ENCODE results near the gene SPEF2. TPM values are rescaled to one million over a fixed set of nuclear protein-coding genes. Genes with fewer than 3 reads are reported as not detected.
A peak's percentile ranks its signal among the peaks of the same experiment; 100 is the strongest.

Gene SPEF2
- total RNA-seq, 5 donors from 2014 or later (not counting 1 experiment from before 2014, with no cell fraction given): 6.0 to 12.3 (median 11.3) TPM

GRCh38 chr5:35828082-35828598, 210.5 kb downstream of the SPEF2 start:
- H3K9me3 ChIP-seq: no peaks in the 10 kb centered on the region
- no peaks in the 10 kb centered on the region for H3K36me3 ChIP-seq (ENCODE audit: control insufficient read depth in 2 of 2, extremely low read depth in 1 of 2, insufficient read depth in 1 of 2, low read length in 1 of 2)
- peak overlapping the region; percentile 97 to 99 for H3K27ac Mint-ChIP-seq
- no peaks in the 10 kb centered on the region for H3K27me3 Mint-ChIP-seq
- WGBS (ENCODE audit: insufficient coverage): no CpG with 5 or more reads among the region's 4 CpGs
- no peaks in the 10 kb centered on the region for H3K27me3 ChIP-seq (replicated peaks in 1 of 2; ENCODE audit: control insufficient read depth in 2 of 2, extremely low read depth in 1 of 2, insufficient read depth in 2 of 2, low read length in 1 of 2)
- peaks cover 94 to 97% (median 94%) of the 10 kb centered on the region in 3 donors for H3K4me1 Mint-ChIP-seq
- DNase-seq (no peak), ATAC-seq (replicated peaks in 1 of 4) (no peak)
- H3K4me3 Mint-ChIP-seq: peak overlapping the region in 1 of 3 donors; percentile 15
- CTCF ChIA-PET: no interaction called here
- H3K4me1 ChIP-seq (ENCODE audit: control insufficient read depth in 1 of 2, extremely low read depth in 1 of 2, insufficient read depth in 2 of 2, low read length in 2 of 2): peaks cover 57 to 72% of the 10 kb centered on the region in 2 experiments
- peaks cover 4% of the 10 kb centered on the region for H3K36me3 Mint-ChIP-seq
- H3K9me3 Mint-ChIP-seq: no peaks in the 10 kb centered on the region
- H3K27ac ChIP-seq (ENCODE audit: low read length): peak overlapping the region; percentile 38
- POLR2A ChIA-PET: interaction anchor here (0.6 to 1.5 kb wide), 3 partner anchors 8 to 26 kb away, joined by 4 to 5 read pairs (median 4); no protein-coding TSS in a partner anchor
- no peak overlapping the region for H3K4me3 ChIP-seq (ENCODE audit: control insufficient read depth in 1 of 2, extremely low read depth in 1 of 2, low read length in 1 of 2)

DNA sequence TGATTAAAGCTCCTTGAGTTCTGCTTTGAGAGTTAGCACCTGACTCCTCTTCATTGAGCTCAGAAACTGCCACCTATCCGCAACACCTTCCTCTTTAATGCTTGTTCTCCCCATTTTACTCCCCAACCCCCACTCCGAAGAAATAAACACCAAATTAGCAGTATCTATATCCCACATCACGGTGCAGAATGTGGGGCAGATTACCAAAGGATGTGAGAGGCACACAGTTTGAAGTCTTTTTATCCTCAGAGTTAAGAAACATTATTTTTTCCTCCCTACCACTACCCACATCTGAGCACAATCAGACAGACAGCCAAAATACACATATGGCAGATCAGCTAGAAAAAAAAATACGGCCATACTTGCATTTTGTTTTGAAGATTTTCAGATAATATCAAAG, 212.9 kb downstream of the SPEF2 start:
- Histone ChIP-seq H3K9me3 (no peaks in the 10 kb centered on the region), H3K27me3 (replicated peaks in 1 of 2; ENCODE audit: control insufficient read depth in 2 of 2, extremely low read depth in 1 of 2, insufficient read depth in 2 of 2, low read length in 1 of 2) (no peaks in the 10 kb centered on the region), H3K4me3 (ENCODE audit: control insufficient read depth in 1 of 2, extremely low read depth in 1 of 2, low read length in 1 of 2) (no peak overlapping the region), H3K27ac (ENCODE audit: low read length) (peak overlapping the region; percentile 66), H3K36me3 (ENCODE audit: control insufficient read depth in 2 of 2, extremely low read depth in 1 of 2, insufficient read depth in 1 of 2, low read length in 1 of 2) (no peaks in the 10 kb centered on the region), H3K4me1 (ENCODE audit: control insufficient read depth in 1 of 2, extremely low read depth in 1 of 2, insufficient read depth in 2 of 2, low read length in 2 of 2) (peaks cover 42 to 69% of the 10 kb centered on the region in 2 experiments)
- no peaks in the 10 kb centered on the region for H3K9me3 Mint-ChIP-seq
- peak; percentile 87 to 95 (median 90) for ATAC-seq (replicated peaks in 1 of 4)
- 41% methylated on average over 3 of the region's 4 CpGs for WGBS (ENCODE audit: insufficient coverage)
- peak overlapping the region; percentile 91 to 99 for H3K27ac Mint-ChIP-seq
- CTCF ChIA-PET: interaction anchor here (0.8 to 2.4 kb wide), 12 partner anchors 9 to 94 kb away, joined by 3 to 17 read pairs (median 4); no protein-coding TSS in a partner anchor
- DNase-seq: peak in 31 of 35 experiments; percentile 24 to 80 (median 53)
- no peaks in the 10 kb centered on the region for H3K36me3 Mint-ChIP-seq
- POLR2A ChIA-PET: interaction anchor here (0.5 to 1.8 kb wide), 10 partner anchors 9 to 32 kb away, joined by 3 to 40 read pairs (median 7); partner anchors contain the start of gene IL7R (in 1 of the 2)
- no peaks in the 10 kb centered on the region for H3K27me3 Mint-ChIP-seq
- H3K4me1 Mint-ChIP-seq: peaks cover 92 to 94% (median 92%) of the 10 kb centered on the region in 3 donors
- peak overlapping the region; percentile 32 to 57 (median 40) for H3K4me3 Mint-ChIP-seq

- POLR2A ChIA-PET: interaction anchor here (0.8 to 1.7 kb wide), 6 partner anchors 9 to 30 kb away, joined by 3 to 10 read pairs (median 4); no protein-coding TSS in a partner anchor
- peak overlapping the region; percentile 66 for H3K27ac ChIP-seq (ENCODE audit: low read length)
- no peaks in the 10 kb centered on the region for H3K27me3 ChIP-seq (replicated peaks in 1 of 2; ENCODE audit: control insufficient read depth in 2 of 2, extremely low read depth in 1 of 2, insufficient read depth in 2 of 2, low read length in 1 of 2)
- Mint-ChIP-seq H3K4me1 (peaks cover 90 to 94% (median 92%) of the 10 kb centered on the region in 3 donors), H3K27ac (peak overlapping the region; percentile 98 to 99), H3K4me3 (peak overlapping the region; percentile 29 to 50 (median 50)), H3K9me3 (no peaks in the 10 kb centered on the region), H3K36me3 (no peaks in the 10 kb centered on the region), H3K27me3 (no peaks in the 10 kb centered on the region)
- no peak for DNase-seq
- no peaks in the 10 kb centered on the region for H3K9me3 ChIP-seq
- CTCF ChIA-PET: interaction anchor here (0.6 to 1.5 kb wide), 6 partner anchors 10 to 1558 kb away, joined by 3 to 7 read pairs (median 4); no protein-coding TSS in a partner anchor
- H3K4me3 ChIP-seq (ENCODE audit: control insufficient read depth in 1 of 2, extremely low read depth in 1 of 2, low read length in 1 of 2): no peak overlapping the region
- no peaks in the 10 kb centered on the region for H3K36me3 ChIP-seq (ENCODE audit: control insufficient read depth in 2 of 2, extremely low read depth in 1 of 2, insufficient read depth in 1 of 2, low read length in 1 of 2)
- peaks cover 35 to 67% of the 10 kb centered on the region in 2 experiments for H3K4me1 ChIP-seq (ENCODE audit: control insufficient read depth in 1 of 2, extremely low read depth in 1 of 2, insufficient read depth in 2 of 2, low read length in 2 of 2)
- WGBS (ENCODE audit: insufficient coverage): no CpG with 5 or more reads among the region's 2 CpGs
- ATAC-seq (replicated peaks in 1 of 4): no peak
These were observed 215.1 kb downstream of the SPEF2 start for GRCh38 chr5:35832762-35833161.

DNA sequence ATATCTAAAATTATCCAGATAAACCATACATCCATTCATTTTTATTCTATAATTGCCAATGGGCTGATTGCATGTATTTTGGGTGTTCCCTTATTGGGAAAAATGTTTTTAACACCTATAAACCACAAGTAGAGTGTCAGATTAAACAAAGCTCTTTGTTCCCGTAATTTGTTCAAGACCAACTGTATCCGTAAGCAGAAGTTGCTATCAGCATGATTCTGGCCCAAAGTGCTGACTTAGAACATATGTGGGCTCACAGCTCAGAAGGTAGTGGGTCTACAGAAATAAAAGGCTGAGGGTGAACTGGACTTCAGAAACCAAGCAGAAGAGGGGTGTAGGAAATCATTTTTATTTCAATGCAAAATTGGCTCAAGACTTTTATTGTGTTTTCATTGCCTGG, 215.6 kb downstream of the SPEF2 start:
- H3K27ac Mint-ChIP-seq: peak overlapping the region; percentile 98 to 99
- WGBS (ENCODE audit: insufficient coverage): 29% methylated on average over 1 of the region's 2 CpGs

DNA sequence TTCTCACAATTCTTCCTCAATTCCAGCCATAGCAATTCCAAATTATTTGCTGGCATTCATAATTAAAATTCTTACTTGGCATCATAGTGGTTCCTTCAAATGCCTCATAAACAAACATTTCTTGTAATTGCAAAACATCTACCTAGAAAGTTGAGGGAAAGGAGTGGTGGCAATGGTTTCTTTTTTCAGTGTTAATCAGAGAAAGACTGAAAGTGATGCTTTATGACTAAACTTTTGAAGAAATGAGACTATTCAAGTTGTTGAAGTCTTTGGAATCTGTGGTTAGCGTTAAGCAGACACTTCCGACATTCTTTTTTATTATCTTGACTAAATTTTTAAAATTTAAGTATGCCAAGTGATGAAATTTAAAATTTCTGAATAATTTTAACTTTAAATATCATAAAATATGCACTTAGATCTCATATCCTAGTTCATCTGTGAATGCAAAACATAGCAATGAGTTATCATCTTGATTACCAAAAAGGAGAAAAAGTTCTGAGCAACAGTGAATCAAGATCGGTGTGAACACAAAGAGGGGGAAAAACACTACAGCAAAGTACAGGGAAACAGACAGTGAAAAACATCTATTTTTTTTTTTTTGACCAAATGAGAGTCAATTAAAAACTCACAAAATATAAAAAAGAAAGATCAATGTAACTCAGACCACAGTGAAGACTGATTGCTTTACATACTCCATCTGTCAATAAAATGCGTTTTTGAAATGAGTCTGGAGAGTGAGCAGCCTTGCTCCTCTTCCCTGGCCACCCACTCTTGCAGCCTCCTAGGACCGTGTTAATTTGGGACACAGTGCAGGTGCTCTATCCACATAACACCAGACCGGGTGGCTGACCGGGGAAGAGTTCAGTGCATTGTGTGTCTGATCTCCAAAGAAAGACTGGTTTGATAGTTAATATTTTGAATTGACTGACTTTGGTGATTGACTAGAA, 218.4 kb downstream of the SPEF2 start:
- no peak for DNase-seq
- ChIA-PET CTCF (interaction anchor here in 1 of 2 donors (0.6 kb wide), 1 partner anchor 746 kb away, joined by 6 read pairs; no protein-coding TSS in a partner anchor), POLR2A (interaction anchor here in 1 of 2 donors (0.8 to 1.1 kb wide), 2 partner anchors 14 to 18 kb away, joined by 3 to 4 read pairs; no protein-coding TSS in a partner anchor)
- no peaks in the 10 kb centered on the region for H3K27me3 Mint-ChIP-seq
- H3K36me3 Mint-ChIP-seq: no peaks in the 10 kb centered on the region
- Histone ChIP-seq H3K4me3 (ENCODE audit: control insufficient read depth in 1 of 2, extremely low read depth in 1 of 2, low read length in 1 of 2) (no peak overlapping the region), H3K36me3 (ENCODE audit: control insufficient read depth in 2 of 2, extremely low read depth in 1 of 2, insufficient read depth in 1 of 2, low read length in 1 of 2) (no peaks in the 10 kb centered on the region), H3K9me3 (no peaks in the 10 kb centered on the region), H3K4me1 (ENCODE audit: control insufficient read depth in 1 of 2, extremely low read depth in 1 of 2, insufficient read depth in 2 of 2, low read length in 2 of 2) (peaks cover 30 to 45% of the 10 kb centered on the region in 2 experiments), H3K27me3 (replicated peaks in 1 of 2; ENCODE audit: control insufficient read depth in 2 of 2, extremely low read depth in 1 of 2, insufficient read depth in 2 of 2, low read length in 1 of 2) (no peaks in the 10 kb centered on the region), H3K27ac (ENCODE audit: low read length) (peak overlapping the region; percentile 66)
- H3K4me3 Mint-ChIP-seq: peak overlapping the region; percentile 14 to 56 (median 50)
- ATAC-seq (replicated peaks in 1 of 4): peak; percentile 58 to 67 (median 62)
- no peaks in the 10 kb centered on the region for H3K9me3 Mint-ChIP-seq
- peaks cover 92 to 97% (median 95%) of the 10 kb centered on the region in 3 donors for H3K4me1 Mint-ChIP-seq
- WGBS (ENCODE audit: insufficient coverage): no CpG with 5 or more reads among the region's 7 CpGs
- peak overlapping the region; percentile 98 to 99 for H3K27ac Mint-ChIP-seq

More for the DNA sequence above, 215.6 kb downstream of the SPEF2 start:
- no peaks in the 10 kb centered on the region for H3K27me3 Mint-ChIP-seq
- H3K4me3 Mint-ChIP-seq: peak overlapping the region; percentile 49 to 50 (median 50)
- peaks cover 89 to 94% (median 92%) of the 10 kb centered on the region in 3 donors for H3K4me1 Mint-ChIP-seq
- POLR2A ChIA-PET: interaction anchor here (0.6 to 1.7 kb wide), 7 partner anchors 10 to 716 kb away, joined by 3 to 10 read pairs (median 4); no protein-coding TSS in a partner anchor
- Histone ChIP-seq H3K4me3 (ENCODE audit: control insufficient read depth in 1 of 2, extremely low read depth in 1 of 2, low read length in 1 of 2) (no peak overlapping the region), H3K9me3 (no peaks in the 10 kb centered on the region), H3K36me3 (ENCODE audit: control insufficient read depth in 2 of 2, extremely low read depth in 1 of 2, insufficient read depth in 1 of 2, low read length in 1 of 2) (no peaks in the 10 kb centered on the region), H3K4me1 (ENCODE audit: control insufficient read depth in 1 of 2, extremely low read depth in 1 of 2, insufficient read depth in 2 of 2, low read length in 2 of 2) (peaks cover 39 to 63% of the 10 kb centered on the region in 2 experiments), H3K27ac (ENCODE audit: low read length) (peak overlapping the region; percentile 66), H3K27me3 (replicated peaks in 1 of 2; ENCODE audit: control insufficient read depth in 2 of 2, extremely low read depth in 1 of 2, insufficient read depth in 2 of 2, low read length in 1 of 2) (no peaks in the 10 kb centered on the region)
- no peaks in the 10 kb centered on the region for H3K36me3 Mint-ChIP-seq
- H3K9me3 Mint-ChIP-seq: no peaks in the 10 kb centered on the region
- DNase-seq: no peak
- no peak for ATAC-seq (replicated peaks in 1 of 4)
- CTCF ChIA-PET: interaction anchor here (0.7 to 1.5 kb wide), 5 partner anchors 10 to 71 kb away, joined by 3 to 7 read pairs (median 4); no protein-coding TSS in a partner anchor
